H1 (cell line): ENCODE data around the gene MUC5AC. TPM values are rescaled to one million over a fixed set of nuclear protein-coding genes. Genes with fewer than 3 reads are reported as not detected.

ENCODE experiments used
- CTCF ChIA-PET: fragments of 300-600 bp; sonication (Branson Sonifier 250); formaldehyde crosslinking; loops from one replicate; lab custom pipeline; 2021; ENCODE audit not compliant: partially characterized antibody; lab: Charles Lee
- POLR2A ChIA-PET: fragments of 300-600 bp; sonication (Branson Sonifier 250); formaldehyde crosslinking; loops from one replicate; lab custom pipeline; 2021; ENCODE audit warnings: inconsistent platforms; ENCODE audit not compliant: partially characterized antibody; lab: Charles Lee
- DNase-seq, 2 experiments: peaks; one replicate each; pipeline versions ENCODE4 v3.0.0 to v3.0.0-alpha.2; 2010 to 2022; ENCODE audit warnings: low spot score in 2 of 2, low read depth in 1 of 2, mixed read lengths in 1 of 2
- FAIRE-seq: peaks from 2 replicates; lab custom pipeline; 2011; peaks lifted over from hg19 to GRCh38; lab: Jason Lieb, UNC
- H2AFZ ChIP-seq: 2 replicates; pipeline ENCODE4 v1.8.1; 2012; ENCODE audit warnings: low read length, inconsistent platforms
- H2AK5ac ChIP-seq: 2 replicates; pipeline ENCODE4 v1.6.1; 2013; ENCODE audit warnings: low read depth, low read length
- H2BK120ac ChIP-seq: replicated peaks from 2 replicates; pipeline ENCODE3; 2013; ENCODE audit warnings: low read depth, low read length, inconsistent platforms
- H2BK12ac ChIP-seq: 2 replicates; pipeline ENCODE4 v1.6.1; 2013; ENCODE audit warnings: low read depth, low read length
- H2BK15ac ChIP-seq: 2 replicates; pipeline ENCODE4 v1.6.1; 2013; ENCODE audit warnings: low read length
- H2BK20ac ChIP-seq: 2 replicates; pipeline ENCODE4 v1.6.1; 2013; ENCODE audit warnings: low read length
- H2BK5ac ChIP-seq: 2 replicates; pipeline ENCODE4 v1.6.1; 2013; ENCODE audit warnings: low read depth, low read length
- H3K14ac ChIP-seq: 2 replicates; pipeline ENCODE4 v1.6.1; 2013; ENCODE audit warnings: inconsistent platforms; ENCODE audit not compliant: insufficient read length
- H3K18ac ChIP-seq: 2 replicates; pipeline ENCODE4 v1.6.1; 2013; ENCODE audit warnings: low read length; ENCODE audit errors: extremely low read depth
- H3K23ac ChIP-seq: 2 replicates; pipeline ENCODE4 v1.6.1; 2013; ENCODE audit warnings: inconsistent platforms; ENCODE audit not compliant: insufficient read length
- H3K23me2 ChIP-seq: 2 replicates; pipeline ENCODE4 v1.6.1; 2013; ENCODE audit warnings: low read depth, low read length
- H3K27ac ChIP-seq: 2 replicates; pipeline ENCODE4 v1.6.1; 2011; ENCODE audit warnings: low read depth, low read length, inconsistent platforms
- H3K27me3 ChIP-seq, 4 experiments: replicated peaks in 1 of 4; 1 replicate in 1 of 4; 2 replicates in 3 of 4; pipeline versions ENCODE4 v1.6.1 to v1.8.1; 2011 to 2013; ENCODE audit warnings: low read length in 3 of 4, mild to moderate bottlenecking in 3 of 4, inconsistent platforms in 2 of 4, mixed read lengths in 2 of 4, moderate library complexity in 1 of 4; ENCODE audit not compliant: control insufficient read depth in 3 of 4, insufficient read depth in 3 of 4; ENCODE audit errors: extremely low read depth in 1 of 4
- H3K36me3 ChIP-seq, 4 experiments: 2 replicates each; pipeline versions ENCODE4 v1.6.1 to v1.8.1; 2011 to 2013; ENCODE audit warnings: mild to moderate bottlenecking in 4 of 4, low read length in 3 of 4, moderate library complexity in 2 of 4, control low read depth in 1 of 4, inconsistent platforms in 1 of 4; ENCODE audit not compliant: insufficient read depth in 4 of 4, control insufficient read depth in 2 of 4
- H3K4ac ChIP-seq: replicated peaks from 2 replicates; pipeline ENCODE3; 2013; ENCODE audit warnings: low read length, low read depth, mixed read lengths, inconsistent platforms; ENCODE audit not compliant: insufficient read length
- H3K4me1 ChIP-seq, 4 experiments: replicated peaks in 1 of 4; 1 replicate in 1 of 4; 2 replicates in 3 of 4; pipeline versions ENCODE4 v1.6.1 to v1.8.1; 2011 to 2013; ENCODE audit warnings: low read length in 3 of 4, inconsistent platforms in 2 of 4, mixed read lengths in 1 of 4; ENCODE audit not compliant: insufficient read depth in 4 of 4, control insufficient read depth in 3 of 4
- H3K4me2 ChIP-seq, 2 experiments: 2 replicates each; pipeline versions ENCODE4 v1.6.1 to v1.8.1; 2011 to 2013; ENCODE audit warnings: low read depth in 2 of 2, low read length in 2 of 2, control low read depth in 1 of 2, inconsistent platforms in 1 of 2, mild to moderate bottlenecking in 1 of 2; ENCODE audit not compliant: insufficient read depth in 1 of 2
- H3K4me3 ChIP-seq, 4 experiments: fragments of 200-600, 300-600 bp in 1 of 4; sonication (generic), shearing (Covaris generic), sonication (Bioruptor Twin) in 1 of 4; 2 replicates each; pipeline versions ENCODE4 v1.5.1 to v1.8.1; 2011 to 2016; ENCODE audit warnings: low read length in 4 of 4, low read depth in 3 of 4, control low read depth in 2 of 4, inconsistent platforms in 2 of 4, mild to moderate bottlenecking in 2 of 4, mixed read lengths in 1 of 4, moderate library complexity in 1 of 4; ENCODE audit not compliant: insufficient read depth in 2 of 4; ENCODE audit errors: extremely low read depth in 1 of 4
- H3K56ac ChIP-seq: replicated peaks from 2 replicates; pipeline ENCODE3; 2013; ENCODE audit warnings: low read depth, mild to moderate bottlenecking, mixed read lengths, low read length, inconsistent platforms; ENCODE audit not compliant: insufficient read length
- H3K79me1 ChIP-seq: 2 replicates; pipeline ENCODE4 v1.6.1; 2013; ENCODE audit warnings: low read depth, low read length, control low read depth
- H3K79me2 ChIP-seq, 2 experiments: 2 replicates each; pipeline versions ENCODE4 v1.6.1 to v1.8.1; 2012 to 2013; ENCODE audit warnings: low read length in 2 of 2, mild to moderate bottlenecking in 2 of 2, inconsistent platforms in 1 of 2; ENCODE audit not compliant: insufficient read depth in 2 of 2, control insufficient read depth in 1 of 2
- H3K9ac ChIP-seq, 4 experiments: replicated peaks in 1 of 4; 1 replicate in 1 of 4; 2 replicates in 3 of 4; pipeline versions ENCODE4 v1.6.1 to v1.8.1; 2011 to 2013; ENCODE audit warnings: low read depth in 3 of 4, low read length in 3 of 4, control low read depth in 2 of 4, mild to moderate bottlenecking in 2 of 4, moderate library complexity in 2 of 4, inconsistent platforms in 1 of 4; ENCODE audit errors: extremely low read depth in 1 of 4
- H3K9me3 ChIP-seq, 2 experiments: 2 replicates each; pipeline versions ENCODE4 v1.6.1 to v1.8.1; 2012 to 2013; ENCODE audit warnings: mild to moderate bottlenecking in 2 of 2, moderate library complexity in 2 of 2, control low read depth in 1 of 2, inconsistent platforms in 1 of 2, low read depth in 1 of 2, low read length in 1 of 2, mixed read lengths in 1 of 2; ENCODE audit not compliant: insufficient read depth in 2 of 2
- H4K20me1 ChIP-seq, 2 experiments: replicated peaks in 1 of 2; 2 replicates each; pipeline versions ENCODE3 to v1.8.1; 2011 to 2013; ENCODE audit warnings: inconsistent platforms in 2 of 2, low read length in 2 of 2, mild to moderate bottlenecking in 1 of 2; ENCODE audit not compliant: insufficient read depth in 2 of 2, control insufficient read depth in 1 of 2
- H4K5ac ChIP-seq: 2 replicates; pipeline ENCODE4 v1.6.1; 2013; ENCODE audit warnings: low read length, low read depth, mixed read lengths, inconsistent platforms; ENCODE audit not compliant: insufficient read length
- H4K8ac ChIP-seq: 2 replicates; pipeline ENCODE4 v1.8.0; 2013; ENCODE audit warnings: mild to moderate bottlenecking, moderate library complexity, low read length, inconsistent platforms; ENCODE audit not compliant: insufficient read depth; ENCODE audit errors: extremely low read depth
- H4K91ac ChIP-seq: replicated peaks from 2 replicates; pipeline ENCODE3; 2013; ENCODE audit warnings: low read length, mixed read lengths, inconsistent platforms; ENCODE audit not compliant: insufficient read length
- SUZ12 ChIP-seq: fragments of 200-600 bp; sonication (generic); IDR thresholded peaks from 2 replicates; pipeline ENCODE4 v1.6.1; 2012; ENCODE audit warnings: mild to moderate bottlenecking, inconsistent platforms, low read length, moderate library complexity, mixed read lengths
- WGBS, 2 experiments: shearing (Covaris generic) in 1 of 2; methylation state at CpG; one replicate each; pipeline versions ENCODE4 v1.1.6 to v1.1.7; 2013 to 2015; ENCODE audit warnings: low lambda C conversion rate in 2 of 2, mixed read lengths in 2 of 2, inconsistent platforms in 1 of 2, low coverage in 1 of 2, missing lambda C conversion rate in 1 of 2; ENCODE audit not compliant: insufficient replicate concordance in 2 of 2, insufficient coverage in 1 of 2, insufficient read length in 1 of 2; ENCODE audit errors: extremely low coverage in 1 of 2, missing lambda C conversion rate in 1 of 2; 5-methylcytosine and 5-hydroxymethylcytosine counted together
- polyA plus RNA-seq, 7 experiments: library from polyadenylated mRNA; depleted of rRNA in 3 of 7; stranded (reverse) in 5 of 7; unstranded in 2 of 7; fragments of >200 nt in 5 of 7; fragments of 200-250 nt in 2 of 7; gene quantifications; 1 replicate in 5 of 7; 2 replicates in 1 of 7; 4 replicates in 1 of 7; pipeline versions ENCODE4 v1.2.1 to v1.2.3, GENCODE V29; 2011 to 2013; ENCODE audit warnings: missing spikeins in 2 of 7, mixed read lengths in 2 of 7
- total RNA-seq: library from RNA; stranded (reverse); fragmentation: NEBNext Ultra II Directional; extraction: Animal tissue kit (Norgen Biotek cat#: 25700); gene quantifications from 2 replicates; pipeline ENCODE4 v1.2.1, GENCODE V29; 2021

The MUC5AC gene
- total and polyA plus RNA-seq, 2 of the 8 experiments (the other 6 are each of a cell fraction or from before 2014, with no cell fraction given): not detected

GRCh38 chr11:1171985-1172728 lies 14.4 kb downstream of the MUC5AC start:
- CTCF ChIA-PET: interaction anchor here (0.5 kb wide), 1 partner anchor 58 kb away, joined by 3 read pairs; no protein-coding TSS in a partner anchor

More at GRCh38 chr11:1171985-1172728, 14.4 kb downstream of the MUC5AC start:
- H2BK120ac ChIP-seq: no peak overlapping the region
- H3K79me1 ChIP-seq: no peaks in the 10 kb centered on the region
- POLR2A ChIA-PET: no interaction called here
- no peak overlapping the region; the same call in 1 of the 2 replicates for H4K8ac ChIP-seq
- H2BK20ac ChIP-seq: no peak overlapping the region
- H3K23ac ChIP-seq: no peak overlapping the region
- H3K23me2 ChIP-seq: peaks cover 27% of the 10 kb centered on the region; the same call in 1 of the 2 replicates
- no peak overlapping the region for H3K27ac ChIP-seq
- H3K14ac ChIP-seq: no peak overlapping the region
- H3K18ac ChIP-seq: no peak overlapping the region
- peaks cover 46 to 59% of the 10 kb centered on the region in 2 experiments; a peak in 3 of 4 replicates for H3K9me3 ChIP-seq
- H3K36me3 ChIP-seq: no peaks in the 10 kb centered on the region
- FAIRE-seq (no peak), DNase-seq (no peak)
- H3K9ac ChIP-seq: no peak overlapping the region
- no peak overlapping the region for H2BK12ac ChIP-seq
- 78% methylated on average over 16 of the region's 22 CpGs; no CpG with 5 or more reads in 1 of the 2 experiments for WGBS, 2 experiments
- no peak overlapping the region for H2BK15ac ChIP-seq
- H4K20me1 ChIP-seq: peaks cover 0 to 3% of the 10 kb centered on the region in 2 experiments
- H4K5ac ChIP-seq: no peak overlapping the region
- no peak overlapping the region for H3K4ac ChIP-seq
- no peaks in the 10 kb centered on the region for H3K4me1 ChIP-seq
- H3K4me3 ChIP-seq: no peak overlapping the region
- H3K27me3 ChIP-seq: no peaks in the 10 kb centered on the region
- H3K4me2 ChIP-seq: no peak overlapping the region
- no peak overlapping the region for H4K91ac ChIP-seq
- TF ChIP-seq SUZ12: no peak
- no peak overlapping the region for H2AK5ac ChIP-seq
- no peak overlapping the region for H2BK5ac ChIP-seq
- H3K79me2 ChIP-seq: no peaks in the 10 kb centered on the region
- no peak overlapping the region for H2AFZ ChIP-seq
- no peak overlapping the region for H3K56ac ChIP-seq
